ENCODE measurements around the gene SREK1. TPM values are rescaled to one million over a fixed set of nuclear protein-coding genes. Genes with fewer than 3 reads are reported as not detected.

The SREK1 gene
- total and polyA plus RNA-seq, 4 donors: 17.7 to 337 (median 51.1) TPM

DNA sequence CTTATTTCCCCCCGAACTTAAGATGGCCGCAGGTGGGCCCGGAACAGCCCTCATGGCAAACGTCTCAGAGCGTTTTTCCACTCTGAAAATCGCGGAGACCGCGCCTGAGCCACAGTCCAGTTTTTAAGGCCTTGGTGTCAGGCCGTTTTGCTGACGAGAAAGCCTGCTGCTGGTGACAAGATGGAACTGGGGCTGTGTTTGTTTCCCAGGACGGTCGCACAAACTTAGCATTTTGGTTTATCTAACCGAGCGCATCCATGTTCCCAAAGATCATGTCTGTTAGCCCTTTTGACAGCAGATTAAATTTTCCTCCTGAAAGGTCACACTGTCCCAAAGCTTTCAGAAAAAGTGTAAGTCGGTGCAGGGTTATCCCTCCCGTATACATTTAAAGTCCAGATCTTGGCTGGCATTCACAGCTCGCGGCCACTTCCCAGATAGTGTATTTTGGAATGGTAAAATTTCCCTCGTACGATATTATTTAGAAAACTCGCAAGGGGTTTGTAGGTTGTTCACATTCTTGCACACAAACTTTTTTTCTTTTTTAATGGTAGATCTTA lies 812 bp downstream of the SREK1 start:
- H3K27me3 ChIP-seq (ENCODE audit: control insufficient read depth in 3 of 3, insufficient read depth in 3 of 3, low read length in 2 of 3): no peaks in the 10 kb centered on the region
- H3K36me3 ChIP-seq (ENCODE audit: control insufficient read depth in 4 of 4, insufficient read depth in 4 of 4, low read length in 4 of 4): peaks cover 0 to 11% (median 0%) of the 10 kb centered on the region in 4 donors
- peak; percentile 73 for ATAC-seq (ENCODE audit: insufficient read depth, low FRiP score)
- H3K4me3 ChIP-seq: peak overlapping the region; percentile 94
- peaks cover 0 to 32% (median 4%) of the 10 kb centered on the region in 5 donors for H3K4me1 ChIP-seq (ENCODE audit: control insufficient read depth in 5 of 5, insufficient read depth in 5 of 5, low read length in 5 of 5)
- no peaks in the 10 kb centered on the region for H3K9me3 ChIP-seq (ENCODE audit: control insufficient read depth in 4 of 4, insufficient read depth in 3 of 4, low read length in 3 of 4)
- whole genome bisulfite sequencing, 2 donors: 0% methylated on average over 22 of the region's 22 CpGs
- H3K9ac ChIP-seq (ENCODE audit: insufficient read depth in 1 of 2, low read length in 2 of 2): peak overlapping the region; percentile 74 to 96
- H3K27ac ChIP-seq (ENCODE audit: low read depth in 1 of 2, low read length in 1 of 2): peak overlapping the region; percentile 99 to 100
- TF ChIP-seq, protein P1, sequence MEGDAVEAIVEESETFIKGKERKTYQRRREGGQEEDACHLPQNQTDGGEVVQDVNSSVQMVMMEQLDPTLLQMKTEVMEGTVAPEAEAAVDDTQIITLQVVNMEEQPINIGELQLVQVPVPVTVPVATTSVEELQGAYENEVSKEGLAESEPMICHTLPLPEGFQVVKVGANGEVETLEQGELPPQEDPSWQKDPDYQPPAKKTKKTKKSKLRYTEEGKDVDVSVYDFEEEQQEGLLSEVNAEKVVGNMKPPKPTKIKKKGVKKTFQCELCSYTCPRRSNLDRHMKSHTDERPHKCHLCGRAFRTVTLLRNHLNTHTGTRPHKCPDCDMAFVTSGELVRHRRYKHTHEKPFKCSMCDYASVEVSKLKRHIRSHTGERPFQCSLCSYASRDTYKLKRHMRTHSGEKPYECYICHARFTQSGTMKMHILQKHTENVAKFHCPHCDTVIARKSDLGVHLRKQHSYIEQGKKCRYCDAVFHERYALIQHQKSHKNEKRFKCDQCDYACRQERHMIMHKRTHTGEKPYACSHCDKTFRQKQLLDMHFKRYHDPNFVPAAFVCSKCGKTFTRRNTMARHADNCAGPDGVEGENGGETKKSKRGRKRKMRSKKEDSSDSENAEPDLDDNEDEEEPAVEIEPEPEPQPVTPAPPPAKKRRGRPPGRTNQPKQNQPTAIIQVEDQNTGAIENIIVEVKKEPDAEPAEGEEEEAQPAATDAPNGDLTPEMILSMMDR (IDR thresholded peaks at IDR 0.05; ENCODE audit: control extremely low read depth, extremely low read depth): no peak
- DNase-seq: no peak

DNA sequence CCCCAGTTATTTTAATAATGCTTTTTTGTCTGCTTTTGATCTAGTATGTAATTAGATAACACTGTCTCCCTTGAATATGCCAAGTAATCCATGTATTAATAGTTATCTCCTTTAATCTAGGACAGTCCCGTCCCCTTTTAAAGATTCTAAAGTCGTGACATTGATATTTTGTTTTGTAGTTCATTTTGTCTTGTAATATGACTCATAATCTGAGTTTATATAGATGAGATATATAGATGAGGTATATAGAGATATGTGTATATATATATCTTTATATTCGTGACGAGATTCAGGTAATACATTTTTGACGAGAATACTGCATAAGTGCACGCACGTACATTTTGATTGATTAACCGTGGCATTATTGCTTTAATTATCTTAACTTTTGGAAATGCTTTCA lies 1.6 kb downstream of the SREK1 start:
- Histone ChIP-seq H3K9me3 (ENCODE audit: control insufficient read depth in 4 of 4, insufficient read depth in 3 of 4, low read length in 3 of 4) (no peaks in the 10 kb centered on the region), H3K9ac (ENCODE audit: insufficient read depth in 1 of 2, low read length in 2 of 2) (peak overlapping the region; percentile 74 to 96), H3K36me3 (ENCODE audit: control insufficient read depth in 4 of 4, insufficient read depth in 4 of 4, low read length in 4 of 4) (peaks cover 0 to 12% (median 2%) of the 10 kb centered on the region in 4 donors), H3K27me3 (ENCODE audit: control insufficient read depth in 3 of 3, insufficient read depth in 3 of 3, low read length in 2 of 3) (no peaks in the 10 kb centered on the region), H3K4me1 (ENCODE audit: control insufficient read depth in 5 of 5, insufficient read depth in 5 of 5, low read length in 5 of 5) (peaks cover 0 to 32% (median 4%) of the 10 kb centered on the region in 5 donors), H3K4me3 (no peak overlapping the region), H3K27ac (ENCODE audit: low read depth in 1 of 2, low read length in 1 of 2) (no peak overlapping the region)
- ATAC-seq (ENCODE audit: insufficient read depth, low FRiP score) (no peak), DNase-seq (no peak)
- WGBS, 2 donors: 36 to 62% methylated on average over 8 of the region's 8 CpGs
- TF ChIP-seq, protein P1 (IDR thresholded peaks at IDR 0.05; ENCODE audit: control extremely low read depth, extremely low read depth): no peak

DNA sequence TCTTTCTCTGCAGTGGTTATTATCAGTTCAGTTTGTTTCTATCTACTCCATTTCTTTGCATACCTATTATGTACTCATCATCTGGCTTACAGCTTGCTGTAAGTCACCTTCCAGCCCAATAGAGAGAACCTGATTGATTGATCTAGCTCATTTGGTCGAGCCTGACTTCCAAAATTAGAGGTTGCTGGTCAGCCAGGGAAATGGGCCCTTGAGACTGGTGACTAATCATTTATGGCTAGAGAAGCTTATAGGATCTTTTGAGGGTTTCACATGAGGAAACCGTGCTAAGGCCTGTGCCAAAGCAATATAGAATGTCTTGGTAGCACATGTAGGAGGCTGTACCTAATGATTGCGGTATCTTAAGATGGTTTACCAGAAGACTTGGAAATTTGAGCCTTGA lies 5.8 kb downstream of the SREK1 start:
- ATAC-seq (ENCODE audit: insufficient read depth, low FRiP score): no peak
- Histone ChIP-seq H3K4me3 (no peak overlapping the region), H3K27ac (ENCODE audit: low read depth in 1 of 2, low read length in 1 of 2) (no peak overlapping the region), H3K4me1 (ENCODE audit: control insufficient read depth in 5 of 5, insufficient read depth in 5 of 5, low read length in 5 of 5) (peaks cover 0 to 24% (median 2%) of the 10 kb centered on the region in 5 donors), H3K9ac (ENCODE audit: insufficient read depth in 1 of 2, low read length in 2 of 2) (no peak overlapping the region), H3K27me3 (ENCODE audit: control insufficient read depth in 3 of 3, insufficient read depth in 3 of 3, low read length in 2 of 3) (no peaks in the 10 kb centered on the region), H3K36me3 (ENCODE audit: control insufficient read depth in 4 of 4, insufficient read depth in 4 of 4, low read length in 4 of 4) (peaks cover 0 to 7% (median 2%) of the 10 kb centered on the region in 4 donors), H3K9me3 (ENCODE audit: control insufficient read depth in 4 of 4, insufficient read depth in 3 of 4, low read length in 3 of 4) (no peaks in the 10 kb centered on the region)
- 91 to 97% methylated on average over 3 of the region's 3 CpGs for WGBS, 2 donors
- TF ChIP-seq, protein P1 (IDR thresholded peaks at IDR 0.05; ENCODE audit: control extremely low read depth, extremely low read depth): no peak
- DNase-seq: no peak

DNA sequence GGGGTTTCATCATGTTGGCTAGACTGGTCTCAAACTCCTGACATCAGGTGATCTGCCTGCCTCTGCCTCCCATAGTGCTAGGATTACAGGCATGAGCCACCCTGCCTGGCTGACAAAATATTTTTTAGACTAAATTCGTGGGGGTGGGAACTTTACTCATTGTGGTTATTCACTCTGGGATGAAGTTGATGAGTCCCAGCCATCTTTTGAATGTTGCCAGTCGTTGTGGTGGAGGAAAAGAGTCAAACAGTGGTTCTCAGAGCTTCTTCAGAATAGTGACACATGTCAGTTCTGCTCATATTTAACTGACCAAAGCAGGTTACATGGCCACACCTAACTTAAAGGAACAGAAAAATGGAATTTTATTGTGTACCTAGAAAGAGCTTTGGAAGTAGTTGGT lies 6.9 kb downstream of the SREK1 start:
- Histone ChIP-seq H3K27ac (ENCODE audit: low read depth in 1 of 2, low read length in 1 of 2) (no peak overlapping the region), H3K9me3 (ENCODE audit: control insufficient read depth in 4 of 4, insufficient read depth in 3 of 4, low read length in 3 of 4) (no peaks in the 10 kb centered on the region), H3K4me3 (no peak overlapping the region), H3K36me3 (ENCODE audit: control insufficient read depth in 4 of 4, insufficient read depth in 4 of 4, low read length in 4 of 4) (peaks cover 0 to 9% (median 2%) of the 10 kb centered on the region in 4 donors), H3K9ac (ENCODE audit: insufficient read depth in 1 of 2, low read length in 2 of 2) (no peak overlapping the region), H3K4me1 (ENCODE audit: control insufficient read depth in 5 of 5, insufficient read depth in 5 of 5, low read length in 5 of 5) (peaks cover 0 to 17% (median 2%) of the 10 kb centered on the region in 5 donors), H3K27me3 (ENCODE audit: control insufficient read depth in 3 of 3, insufficient read depth in 3 of 3, low read length in 2 of 3) (no peaks in the 10 kb centered on the region)
- DNase-seq (no peak), ATAC-seq (ENCODE audit: insufficient read depth, low FRiP score) (no peak)
- 84 to 89% methylated on average over 2 of the region's 2 CpGs for WGBS, 2 donors
- TF ChIP-seq, protein P1 (IDR thresholded peaks at IDR 0.05; ENCODE audit: control extremely low read depth, extremely low read depth): no peak
